ENCODE measurements around the gene FLCN.
"Not testable (repeated sequence)": the region's sequence is repeated elsewhere in the genome, so short reads cannot be mapped to it uniquely, and the experiment has no call there.

The FLCN gene, protein sequence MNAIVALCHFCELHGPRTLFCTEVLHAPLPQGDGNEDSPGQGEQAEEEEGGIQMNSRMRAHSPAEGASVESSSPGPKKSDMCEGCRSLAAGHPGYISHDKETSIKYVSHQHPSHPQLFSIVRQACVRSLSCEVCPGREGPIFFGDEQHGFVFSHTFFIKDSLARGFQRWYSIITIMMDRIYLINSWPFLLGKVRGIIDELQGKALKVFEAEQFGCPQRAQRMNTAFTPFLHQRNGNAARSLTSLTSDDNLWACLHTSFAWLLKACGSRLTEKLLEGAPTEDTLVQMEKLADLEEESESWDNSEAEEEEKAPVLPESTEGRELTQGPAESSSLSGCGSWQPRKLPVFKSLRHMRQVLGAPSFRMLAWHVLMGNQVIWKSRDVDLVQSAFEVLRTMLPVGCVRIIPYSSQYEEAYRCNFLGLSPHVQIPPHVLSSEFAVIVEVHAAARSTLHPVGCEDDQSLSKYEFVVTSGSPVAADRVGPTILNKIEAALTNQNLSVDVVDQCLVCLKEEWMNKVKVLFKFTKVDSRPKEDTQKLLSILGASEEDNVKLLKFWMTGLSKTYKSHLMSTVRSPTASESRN

GRCh38 chr17:17237026-17237799, at the start of gene FLCN:
Gene FLCN (minus strand): TSS chr17:17237168. CDS start chr17:17228137, 9,031 bp downstream.
- DNase-seq (ENCODE audit: low spot score) = peak; percentile 95

- no peak for DNase-seq (ENCODE audit: low spot score)
Measured at GRCh38 chr17:17285951-17286350, 49.0 kb upstream of the FLCN start.

DNA sequence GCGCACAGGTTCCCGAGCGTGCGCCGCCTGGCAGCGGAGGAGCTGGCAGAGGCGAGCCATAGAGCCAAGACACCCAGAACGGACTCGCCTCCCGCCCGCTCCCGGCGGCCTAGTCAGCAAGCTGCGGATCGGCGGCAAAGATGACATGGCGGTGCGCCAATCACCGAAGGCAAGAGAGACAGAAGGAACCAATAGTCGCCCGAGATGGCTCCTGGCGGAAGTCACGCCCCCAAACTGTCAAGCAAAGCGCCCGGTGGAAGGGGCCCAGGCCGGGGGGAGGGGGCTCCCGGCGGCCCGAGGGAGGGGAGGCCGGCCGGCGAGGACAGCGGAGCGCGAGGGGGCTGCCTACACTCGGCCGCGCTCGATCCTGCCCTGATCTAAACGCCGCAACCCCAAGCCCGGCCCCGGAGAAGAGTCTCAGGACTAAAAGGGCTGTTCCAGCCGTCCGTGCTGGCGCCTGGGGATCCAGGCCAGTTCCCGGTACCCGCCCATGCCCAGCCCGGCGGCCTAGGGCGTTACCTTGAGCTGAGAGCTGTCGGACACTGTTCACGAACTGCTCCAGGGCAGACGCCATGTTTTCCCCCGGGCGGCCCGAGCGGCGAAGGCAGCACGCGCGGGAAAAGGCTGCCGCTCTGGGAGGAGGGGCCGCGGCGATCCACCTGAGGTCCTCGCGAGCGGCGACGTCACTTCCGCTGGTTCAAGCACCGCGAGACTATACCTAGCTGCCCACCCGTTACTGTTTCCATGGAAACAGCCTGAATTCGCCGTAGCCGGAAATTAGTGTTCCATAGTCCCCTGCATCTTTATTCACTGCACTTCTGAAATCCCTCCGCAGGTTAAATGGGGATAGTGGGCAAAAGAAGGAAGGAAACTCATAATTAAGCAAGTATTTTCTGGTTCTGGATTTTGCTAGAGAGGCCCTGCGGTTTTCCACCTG, 43.9 kb upstream of the FLCN start, which contains the start of gene COPS3:
TSS of gene COPS3 (minus strand) at position 634 of the 937 bp plus-strand sequence. CDS start at position 574, 60 bp downstream.
- DNase-seq (ENCODE audit: low spot score) = peak; percentile 99

DNA sequence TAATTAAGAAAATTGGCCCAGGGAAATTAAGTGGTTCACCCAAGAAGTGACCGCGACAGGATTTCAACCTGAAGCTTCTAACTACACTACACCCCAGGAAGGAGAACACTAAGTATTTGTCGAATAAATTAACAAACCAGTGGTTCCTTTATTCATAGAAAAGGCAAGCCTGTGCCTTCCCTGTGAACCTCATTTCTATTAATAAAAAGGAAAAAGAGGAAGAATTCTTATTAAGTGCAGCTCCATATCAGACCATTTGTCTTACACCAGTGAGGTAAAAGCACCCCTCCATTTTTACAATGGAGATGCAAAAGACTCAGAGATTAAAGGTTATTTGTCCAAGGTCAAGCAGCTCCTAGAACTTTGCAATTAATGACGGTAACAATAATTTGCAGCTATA, 42.3 kb upstream of the FLCN start:
- DNase-seq (ENCODE audit: low spot score) = no peak

GRCh38 chr17:17277431-17277830, 40.5 kb upstream of the FLCN start:
- not testable (repeated sequence) for DNase-seq (ENCODE audit: low spot score)

DNA sequence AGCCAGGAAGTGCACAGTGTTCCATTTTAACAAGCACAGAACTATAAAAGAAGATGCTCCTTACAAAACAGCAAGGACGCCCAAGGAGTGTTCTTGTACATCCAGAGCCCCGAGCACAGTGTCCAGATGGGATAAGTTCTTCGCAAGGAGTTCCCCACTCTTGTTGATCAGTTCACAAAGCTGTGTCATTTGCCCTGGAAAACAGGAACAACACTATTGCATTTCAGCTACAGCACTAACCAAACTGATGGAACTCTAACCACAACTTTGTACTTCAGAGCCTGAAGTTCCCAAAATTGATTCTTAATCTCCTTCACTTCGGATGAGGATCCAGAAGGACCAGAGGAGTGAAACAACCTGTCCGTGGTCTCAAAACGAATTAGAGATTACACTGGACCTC, 39.0 kb upstream of the FLCN start:
- DNase-seq (ENCODE audit: low spot score) = no peak

GRCh38 chr17:17269926-17270773, 33.2 kb upstream of the FLCN start:
- DNase-seq (ENCODE audit: low spot score) = no peak

GRCh38 chr17:17264430-17264829, 27.5 kb upstream of the FLCN start:
- no peak for DNase-seq (ENCODE audit: low spot score)

GRCh38 chr17:17258998-17259397, 22.0 kb upstream of the FLCN start:
- DNase-seq (ENCODE audit: low spot score) = no peak

DNA sequence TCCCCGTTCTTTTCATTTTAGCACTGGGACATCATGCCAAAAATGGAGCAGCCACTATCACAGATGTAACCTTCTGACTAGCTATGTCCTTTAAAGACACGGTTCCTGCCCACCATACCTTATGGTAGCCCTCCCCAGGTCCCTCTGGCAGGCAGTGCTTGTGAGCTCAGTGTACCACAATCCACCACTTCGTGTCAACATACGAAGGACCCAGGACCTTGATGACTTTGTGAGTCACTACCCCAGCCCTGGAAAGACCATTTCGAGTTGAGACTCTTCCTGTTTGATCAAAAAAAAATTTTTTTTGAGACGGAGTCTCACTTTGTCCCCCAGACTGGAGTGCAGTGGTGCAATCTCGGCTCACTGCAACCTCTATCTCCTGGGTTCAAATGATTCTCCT, 21.0 kb upstream of the FLCN start:
- no peak for DNase-seq (ENCODE audit: low spot score)

GRCh38 chr17:17256316-17256715, 19.3 kb upstream of the FLCN start:
- no peak for DNase-seq (ENCODE audit: low spot score)

- not testable (repeated sequence) for DNase-seq (ENCODE audit: low spot score)
Measured at GRCh38 chr17:17255689-17256088, 18.7 kb upstream of the FLCN start.

DNA sequence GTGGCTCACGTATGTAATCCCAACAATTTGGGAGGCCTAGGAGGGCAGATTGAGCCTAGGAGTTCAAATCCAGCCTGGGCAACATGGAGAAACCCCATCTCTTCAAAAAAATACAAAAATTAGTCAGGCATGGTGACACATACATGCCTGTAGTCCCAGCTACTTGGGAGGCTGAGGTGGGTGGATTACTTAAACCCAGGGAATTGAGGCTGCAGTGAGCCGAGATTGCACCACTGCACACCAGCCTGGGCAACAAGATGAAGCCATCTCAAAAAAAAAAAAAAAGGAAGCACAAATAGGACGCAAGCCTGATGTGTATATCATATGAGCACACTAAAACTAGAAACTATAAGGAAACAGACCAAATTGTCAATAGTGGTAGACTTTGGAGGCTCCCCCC, 17.1 kb upstream of the FLCN start:
- DNase-seq (ENCODE audit: low spot score) = no peak

- no peak for DNase-seq (ENCODE audit: low spot score)
Measured at GRCh38 chr17:17253406-17253805, 16.4 kb upstream of the FLCN start.

DNA sequence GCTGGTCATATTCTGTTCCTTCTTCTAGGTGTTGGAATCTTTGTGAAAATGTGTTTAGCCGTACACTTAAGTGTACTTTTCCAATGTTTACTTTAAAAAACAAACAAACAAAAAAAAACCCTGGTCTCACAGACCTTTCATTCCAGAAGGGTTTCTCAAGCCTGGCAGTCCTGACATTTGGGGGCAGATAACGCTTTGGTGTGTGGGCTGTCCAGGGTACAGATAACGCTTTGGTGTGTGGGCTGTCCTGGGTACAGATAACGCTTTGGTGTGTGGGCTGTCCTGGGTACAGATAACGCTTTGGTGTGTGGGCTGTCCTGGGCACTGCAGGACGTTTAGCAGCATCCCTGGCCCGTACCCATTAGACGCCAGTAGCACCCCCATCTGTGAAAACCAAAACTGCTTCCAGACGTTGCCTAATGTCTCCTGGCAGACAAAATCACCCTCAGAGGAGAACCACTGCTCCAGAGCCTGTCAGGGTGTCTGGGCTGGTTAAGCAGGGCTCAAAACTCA, 15.2 kb upstream of the FLCN start:
- no peak for DNase-seq (ENCODE audit: low spot score)

DNA sequence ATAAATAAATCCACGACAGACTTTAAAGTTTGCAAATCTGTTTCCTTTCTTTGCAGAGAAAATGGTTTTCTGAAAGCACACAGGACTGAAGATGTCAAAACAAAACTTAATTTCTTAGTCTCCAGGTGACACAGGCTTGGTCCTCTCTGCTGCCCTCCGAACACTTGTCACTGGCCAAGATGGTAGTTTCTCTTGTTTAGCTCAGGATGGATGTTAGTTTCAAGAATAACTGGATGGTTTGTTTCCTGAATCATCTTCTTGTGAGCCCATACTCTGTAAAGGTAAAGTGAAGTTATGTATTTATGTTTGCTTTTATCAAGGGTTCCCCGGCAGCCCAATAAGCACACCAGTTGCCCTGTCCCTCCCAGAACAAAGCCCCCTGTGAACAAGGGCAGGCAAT, 9.9 kb upstream of the FLCN start:
- DNase-seq (ENCODE audit: low spot score) = no peak

- DNase-seq (ENCODE audit: low spot score) = no peak
Measured at GRCh38 chr17:17243163-17243562, 6.2 kb upstream of the FLCN start.

- DNase-seq (ENCODE audit: low spot score) = no peak
Measured at GRCh38 chr17:17242246-17242645, 5.3 kb upstream of the FLCN start.

- no peak for DNase-seq (ENCODE audit: low spot score)
Measured at GRCh38 chr17:17241656-17242055, 4.7 kb upstream of the FLCN start.

- DNase-seq (ENCODE audit: low spot score) = no peak
Measured at GRCh38 chr17:17239832-17240231, 2.9 kb upstream of the FLCN start.

All from AG20443 (cell line).